Bronchial epithelial cell (primary cell): ENCODE results near the gene SRGAP1. TPM values are rescaled to one million over a fixed set of nuclear protein-coding genes. Genes with fewer than 3 reads are reported as not detected.
"Not testable (repeated sequence)": the region's sequence is repeated elsewhere in the genome, so short reads cannot be mapped to it uniquely, and the experiment has no call there.

Source experiments
- DNase-seq: peaks from one replicate; pipeline ENCODE4 v3.0.0-alpha.2; 2010; ENCODE audit warnings: low read depth
- FAIRE-seq: peaks from 2 replicates; lab custom pipeline; 2011; peaks lifted over from hg19 to GRCh38; lab: Jason Lieb, UNC
- H3K27me3 ChIP-seq: 2 replicates; pipeline ENCODE4 v1.5.1; 2011; ENCODE audit warnings: low read length; ENCODE audit not compliant: control insufficient read depth, insufficient read depth
- H3K36me3 ChIP-seq: 2 replicates; pipeline ENCODE4 v1.5.1; 2011; ENCODE audit warnings: low read length; ENCODE audit not compliant: control insufficient read depth, insufficient read depth
- H3K4me3 ChIP-seq: 2 replicates; pipeline ENCODE4 v1.5.1; 2011; ENCODE audit warnings: mild to moderate bottlenecking, low read depth, low read length, control low read depth
- total RNA-seq: library from RNA; depleted of rRNA; stranded (reverse); fragments of >200 nt; gene quantifications from 2 replicates; pipeline ENCODE4 v1.2.1, GENCODE V29; 2014
- TF ChIP-seq, protein P1 (sequence below): IDR thresholded peaks from 2 replicates; pipeline ENCODE4 v1.5.1; 2011; ENCODE audit warnings: mild to moderate bottlenecking, moderate library complexity, low read length, control low read depth, inconsistent platforms; ENCODE audit not compliant: insufficient read depth, severe bottlenecking

The SRGAP1 gene
- total RNA-seq, 1 donor from 2014 or later = 4.5 TPM

DNA sequence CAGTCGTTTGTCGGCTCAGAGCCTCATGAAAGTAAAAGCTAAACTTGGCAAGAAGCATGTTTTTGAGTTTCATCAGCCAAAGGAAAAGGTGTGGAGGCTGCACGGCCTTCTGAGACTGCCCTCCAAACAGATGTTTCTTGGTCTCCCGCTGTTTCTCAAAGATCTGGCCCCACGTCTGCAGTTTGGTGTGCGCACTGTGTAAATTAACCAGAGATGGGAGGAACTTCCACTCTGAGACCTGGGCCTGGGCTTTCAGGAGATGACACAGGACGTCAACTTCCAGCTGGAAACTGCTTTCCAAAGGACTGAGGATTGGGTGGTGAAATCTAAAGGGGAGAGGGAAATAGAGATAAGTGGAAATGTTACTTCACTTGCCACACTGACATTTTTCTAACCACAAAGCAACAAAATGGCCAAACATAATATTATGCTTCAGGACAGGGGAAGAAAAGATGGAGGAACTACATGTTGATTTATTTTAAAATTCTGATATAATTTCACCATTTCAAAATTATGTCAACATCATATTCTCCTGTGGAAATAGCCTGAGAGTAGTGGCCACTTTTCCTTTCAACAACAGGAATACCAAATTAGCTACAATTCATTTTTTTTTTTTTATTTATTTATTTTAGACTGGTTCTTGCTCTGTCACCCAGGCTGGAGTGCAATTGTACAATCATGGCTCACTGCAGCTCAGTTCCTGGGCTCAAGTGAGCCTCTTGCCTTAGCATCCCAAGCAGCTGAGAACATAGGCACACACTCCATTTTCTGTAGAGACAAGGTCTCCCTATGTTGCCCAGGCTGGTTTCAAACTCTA is 350.0 kb downstream of the SRGAP1 start:
- Histone ChIP-seq H3K27me3 (no peaks in the 10 kb centered on the region), H3K36me3 (peaks cover 1% of the 10 kb centered on the region), H3K4me3 (no peak overlapping the region)
- FAIRE-seq = no peak
- TF ChIP-seq, protein P1, sequence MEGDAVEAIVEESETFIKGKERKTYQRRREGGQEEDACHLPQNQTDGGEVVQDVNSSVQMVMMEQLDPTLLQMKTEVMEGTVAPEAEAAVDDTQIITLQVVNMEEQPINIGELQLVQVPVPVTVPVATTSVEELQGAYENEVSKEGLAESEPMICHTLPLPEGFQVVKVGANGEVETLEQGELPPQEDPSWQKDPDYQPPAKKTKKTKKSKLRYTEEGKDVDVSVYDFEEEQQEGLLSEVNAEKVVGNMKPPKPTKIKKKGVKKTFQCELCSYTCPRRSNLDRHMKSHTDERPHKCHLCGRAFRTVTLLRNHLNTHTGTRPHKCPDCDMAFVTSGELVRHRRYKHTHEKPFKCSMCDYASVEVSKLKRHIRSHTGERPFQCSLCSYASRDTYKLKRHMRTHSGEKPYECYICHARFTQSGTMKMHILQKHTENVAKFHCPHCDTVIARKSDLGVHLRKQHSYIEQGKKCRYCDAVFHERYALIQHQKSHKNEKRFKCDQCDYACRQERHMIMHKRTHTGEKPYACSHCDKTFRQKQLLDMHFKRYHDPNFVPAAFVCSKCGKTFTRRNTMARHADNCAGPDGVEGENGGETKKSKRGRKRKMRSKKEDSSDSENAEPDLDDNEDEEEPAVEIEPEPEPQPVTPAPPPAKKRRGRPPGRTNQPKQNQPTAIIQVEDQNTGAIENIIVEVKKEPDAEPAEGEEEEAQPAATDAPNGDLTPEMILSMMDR = no peak
- no peak for DNase-seq

DNA sequence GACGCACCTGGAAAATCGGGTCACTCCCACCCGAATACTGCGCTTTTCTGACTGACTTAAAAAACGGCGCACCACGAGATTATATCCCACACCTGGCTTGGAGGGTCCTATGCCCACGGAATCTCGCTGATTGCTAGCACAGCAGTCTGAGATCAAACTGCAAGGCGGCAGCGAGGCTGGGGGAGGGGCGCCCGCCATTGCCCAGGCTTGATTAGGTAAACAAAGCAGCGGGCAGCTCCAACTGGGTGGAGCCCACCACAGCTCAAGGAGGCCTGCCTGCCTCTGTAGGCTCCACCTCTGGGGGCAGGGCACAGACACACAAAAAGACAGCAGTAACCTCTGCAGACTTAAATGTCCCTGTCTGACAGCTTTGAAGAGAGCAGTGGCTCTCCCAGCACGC is 351.3 kb downstream of the SRGAP1 start:
- H3K4me3 ChIP-seq, FAIRE-seq, H3K36me3 ChIP-seq, DNase-seq, H3K27me3 ChIP-seq: not testable (repeated sequence)

GRCh38 chr12:64203036-64203435 is 358.5 kb downstream of the SRGAP1 start:
- no peak for DNase-seq
- Histone ChIP-seq H3K4me3 (no peak overlapping the region), H3K27me3 (no peaks in the 10 kb centered on the region), H3K36me3 (peaks cover 2% of the 10 kb centered on the region)
- TF ChIP-seq, protein P1 = no peak
- peak; percentile 7 for FAIRE-seq

- DNase-seq (no peak), FAIRE-seq (no peak)
- TF ChIP-seq, protein P1 = no peak
- Histone ChIP-seq H3K36me3 (peaks cover 2% of the 10 kb centered on the region), H3K27me3 (no peaks in the 10 kb centered on the region), H3K4me3 (no peak overlapping the region)
Measured at GRCh38 chr12:64203775-64204174, 359.3 kb downstream of the SRGAP1 start.

GRCh38 chr12:64205542-64205941 is 361.0 kb downstream of the SRGAP1 start:
- DNase-seq = no peak
- TF ChIP-seq, protein P1 = no peak
- no peak for FAIRE-seq
- Histone ChIP-seq H3K27me3 (no peaks in the 10 kb centered on the region), H3K4me3 (no peak overlapping the region), H3K36me3 (peaks cover 2% of the 10 kb centered on the region)

GRCh38 chr12:64207453-64207852 is 363.0 kb downstream of the SRGAP1 start:
- peak; percentile 23 for FAIRE-seq
- Histone ChIP-seq H3K36me3 (peaks cover 2% of the 10 kb centered on the region), H3K4me3 (no peak overlapping the region), H3K27me3 (no peaks in the 10 kb centered on the region)
- DNase-seq = no peak
- TF ChIP-seq, protein P1 = no peak

Other genes starting within 250 kb of the SRGAP1 start
- gene DPY19L2, start 176.2 kb upstream of the SRGAP1 start, total RNA-seq = under 0.01 and 0.13 TPM in 2 replicates
- gene RXYLT1, start 64.8 kb upstream of the SRGAP1 start, total RNA-seq = 11.4 and 18.7 TPM in 2 replicates